ENCODE measurements around the gene FAM111A.

- TF ChIP-seq CTCF (IDR thresholded peaks at IDR 0.05) (no peak), POLR2A (IDR thresholded peaks at IDR 0.05) (no peak)
Measured at GRCh38 chr11:59183771-59184170, 41.1 kb downstream of the FAM111A start.

All from adrenal gland (tissue), 5 donors.